ENCODE data around the gene C2CD2. TPM values are rescaled to one million over a fixed set of nuclear protein-coding genes. Genes with fewer than 3 reads are reported as not detected.

The C2CD2 gene
- polyA plus RNA-seq, 1 of the 3 experiments (the other 2 are of a cell fraction) = 9.7 TPM

DNA sequence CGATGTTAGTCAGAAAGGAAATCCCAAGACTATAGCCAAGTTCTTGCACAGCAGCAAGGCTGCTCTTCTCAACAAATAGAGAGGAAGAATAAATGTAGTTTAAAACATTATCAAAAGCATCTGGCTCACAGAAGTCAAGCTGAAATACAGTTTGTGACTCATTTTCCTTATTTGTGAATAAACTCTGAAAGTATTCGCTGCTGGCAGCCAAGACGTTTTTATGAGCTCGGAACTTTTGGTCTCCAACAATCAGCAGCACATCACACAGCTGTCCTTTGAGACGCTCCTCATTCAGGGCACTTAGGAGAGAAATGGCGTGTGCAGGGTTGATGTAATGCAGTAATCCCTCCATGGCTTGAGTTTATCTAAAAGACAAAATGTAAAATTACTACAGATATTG lies 39.9 kb upstream of the C2CD2 start:
- peaks cover 38 to 39% of the 10 kb centered on the region in 2 experiments for H3K36me3 ChIP-seq (replicated peaks in 1 of 2; ENCODE audit: control insufficient read depth in 1 of 2, insufficient read depth in 2 of 2, low read length in 1 of 2)
- H3K4me3 ChIP-seq (ENCODE audit: low read depth in 2 of 2, low read length in 1 of 2) = no peak overlapping the region
- H3K4me2 ChIP-seq = no peak overlapping the region; the same call in 1 of the 2 replicates
- peaks cover 3% of the 10 kb centered on the region; the same call in 1 of the 2 replicates for H3K79me2 ChIP-seq (ENCODE audit: insufficient read depth)
- peaks cover 0 to 9% of the 10 kb centered on the region in 2 experiments; a peak in 2 of 4 replicates for H3K4me1 ChIP-seq (ENCODE audit: control insufficient read depth in 1 of 2, insufficient read depth in 2 of 2, low read depth in 1 of 2, low read length in 1 of 2)
- no peaks in the 10 kb centered on the region for H3K9me2 ChIP-seq
- no peak overlapping the region for H2AFZ ChIP-seq (ENCODE audit: low read depth)
- H3K9me3 ChIP-seq = no peaks in the 10 kb centered on the region
- TF ChIP-seq NRF1 (IDR thresholded peaks at IDR 0.05; ENCODE audit: low read depth, low read length) (no peak), POLR2AphosphoS5 (IDR thresholded peaks at IDR 0.05; ENCODE audit: low read depth, low read length) (peak; percentile 37; the same call in 1 of the 2 replicates), RFX5 (IDR thresholded peaks at IDR 0.05; ENCODE audit: low read length) (no peak), EP300 (IDR thresholded peaks at IDR 0.05; ENCODE audit: borderline replicate concordance in 1 of 2, low read depth in 1 of 2, low read length in 1 of 2) (peak in 1 of 2 experiments; percentile 71; a peak in 2 of 4 replicates), TEAD4 (IDR thresholded peaks at IDR 0.05; ENCODE audit: borderline replicate concordance, insufficient read depth) (peak; percentile 75; the same call in 1 of the 2 replicates), MAX (IDR thresholded peaks at IDR 0.05; ENCODE audit: low read depth) (peak; percentile 51; the same call in 1 of the 2 replicates), TCF12 (IDR thresholded peaks at IDR 0.05) (peak; percentile 94), JUND (IDR thresholded peaks at IDR 0.05) (peak; percentile 76), FOSL2 (IDR thresholded peaks at IDR 0.05; ENCODE audit: borderline replicate concordance, low read depth) (peak; percentile 89), NFIC (IDR thresholded peaks at IDR 0.05; ENCODE audit: borderline replicate concordance) (peak; percentile 84), ZBTB33 (IDR thresholded peaks at IDR 0.05; ENCODE audit: borderline replicate concordance, low read depth) (no peak), MEF2A (IDR thresholded peaks at IDR 0.05; ENCODE audit: borderline replicate concordance, low read depth) (peak; percentile 33; the same call in 1 of the 2 replicates)
- TF ChIP-seq, protein P1, sequence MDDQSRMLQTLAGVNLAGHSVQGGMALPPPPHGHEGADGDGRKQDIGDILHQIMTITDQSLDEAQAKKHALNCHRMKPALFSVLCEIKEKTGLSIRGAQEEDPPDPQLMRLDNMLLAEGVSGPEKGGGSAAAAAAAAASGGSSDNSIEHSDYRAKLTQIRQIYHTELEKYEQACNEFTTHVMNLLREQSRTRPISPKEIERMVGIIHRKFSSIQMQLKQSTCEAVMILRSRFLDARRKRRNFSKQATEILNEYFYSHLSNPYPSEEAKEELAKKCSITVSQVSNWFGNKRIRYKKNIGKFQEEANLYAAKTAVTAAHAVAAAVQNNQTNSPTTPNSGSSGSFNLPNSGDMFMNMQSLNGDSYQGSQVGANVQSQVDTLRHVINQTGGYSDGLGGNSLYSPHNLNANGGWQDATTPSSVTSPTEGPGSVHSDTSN (IDR thresholded peaks at IDR 0.05) = peak; percentile 73
- 13% methylated on average over 6 of the region's 6 CpGs for WGBS (ENCODE audit: low lambda C conversion rate)
- peak overlapping the region; percentile 39 to 54; a peak in 3 of 4 replicates for H3K27ac ChIP-seq (ENCODE audit: low read depth in 2 of 2, low read length in 1 of 2)
- H4K20me1 ChIP-seq (ENCODE audit: insufficient read depth) = no peaks in the 10 kb centered on the region
- no peak overlapping the region for H3K9ac ChIP-seq
- CTCF ChIA-PET = interaction anchor here (1.2 kb wide), 1 partner anchor 65 kb away, joined by 3 read pairs; no protein-coding TSS in a partner anchor
- H3K27me3 ChIP-seq (ENCODE audit: insufficient read depth) = no peaks in the 10 kb centered on the region
- POLR2A ChIA-PET = no interaction called here
- peaks cover 19% of the 10 kb centered on the region for H3F3A ChIP-seq (replicated peaks; ENCODE audit: insufficient read depth)
- no peak for DNase-seq

DNA sequence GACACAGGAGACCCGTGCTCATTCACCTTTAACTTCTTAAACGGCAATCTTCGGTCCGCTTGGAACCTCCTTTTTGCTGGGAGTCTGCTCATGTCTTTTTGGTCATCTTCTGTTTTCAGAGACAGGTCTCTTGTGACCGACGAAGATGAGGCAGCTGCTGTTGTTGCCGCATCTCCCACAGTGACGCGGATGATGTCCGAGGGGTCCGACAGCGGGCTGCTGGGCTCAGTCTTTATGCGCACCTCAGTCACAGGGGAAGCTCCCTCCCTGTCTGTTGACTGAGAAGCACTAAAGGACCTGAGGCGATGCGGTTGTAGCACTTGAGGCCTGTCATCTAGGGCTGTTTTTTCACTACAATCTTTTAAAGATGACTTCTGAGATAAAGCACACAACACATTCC lies 38.8 kb upstream of the C2CD2 start:
- 96% methylated on average over 15 of the region's 15 CpGs for WGBS (ENCODE audit: low lambda C conversion rate)
- no peak overlapping the region for H3K4me3 ChIP-seq (ENCODE audit: low read depth in 2 of 2, low read length in 1 of 2)

More for the DNA sequence above, 38.8 kb upstream of the C2CD2 start:
- H3K9me3 ChIP-seq = no peaks in the 10 kb centered on the region
- peaks cover 19% of the 10 kb centered on the region for H3F3A ChIP-seq (replicated peaks; ENCODE audit: insufficient read depth)
- peaks cover 38 to 39% of the 10 kb centered on the region in 2 experiments for H3K36me3 ChIP-seq (replicated peaks in 1 of 2; ENCODE audit: control insufficient read depth in 1 of 2, insufficient read depth in 2 of 2, low read length in 1 of 2)
- ChIA-PET CTCF (no interaction called here), POLR2A (interaction anchor here (0.9 kb wide), 1 partner anchor 47 kb away, joined by 3 read pairs; no protein-coding TSS in a partner anchor)
- peaks cover 3% of the 10 kb centered on the region; the same call in 1 of the 2 replicates for H3K79me2 ChIP-seq (ENCODE audit: insufficient read depth)
- no peak overlapping the region for H2AFZ ChIP-seq (ENCODE audit: low read depth)
- no peak overlapping the region for H3K27ac ChIP-seq (ENCODE audit: low read depth in 2 of 2, low read length in 1 of 2)
- H3K9me2 ChIP-seq = no peaks in the 10 kb centered on the region
- TF ChIP-seq TAF1 (IDR thresholded peaks at IDR 0.05; ENCODE audit: borderline replicate concordance, low read depth, low read length) = no peak
- no peak for TF ChIP-seq MXI1 (IDR thresholded peaks at IDR 0.05; ENCODE audit: low read depth, low read length)
- H3K27me3 ChIP-seq (ENCODE audit: insufficient read depth) = no peaks in the 10 kb centered on the region
- peaks cover 0 to 9% of the 10 kb centered on the region in 2 experiments; a peak in 2 of 4 replicates for H3K4me1 ChIP-seq (ENCODE audit: control insufficient read depth in 1 of 2, insufficient read depth in 2 of 2, low read depth in 1 of 2, low read length in 1 of 2)
- no peak overlapping the region for H3K9ac ChIP-seq
- no peak overlapping the region for H3K4me2 ChIP-seq
- no peaks in the 10 kb centered on the region for H4K20me1 ChIP-seq (ENCODE audit: insufficient read depth)
- no peak for DNase-seq
